ENCODE data around the gene MAGEA4.

The MAGEA4 gene

GRCh38 chrX:151912780-151913179 lies at the start of gene MAGEA4:
TSS of gene MAGEA4 (plus strand) at chrX:151912889. CDS start at chrX:151923665, 10,776 bp downstream.
- no peaks in the 10 kb centered on the region for H3K27me3 ChIP-seq (replicated peaks)
- H3K4me3 ChIP-seq (ENCODE audit: low read depth, low read length): no peak within 1 kb of the TSS
- no peak for TF ChIP-seq CTCF (IDR thresholded peaks at IDR 0.05; ENCODE audit: low read depth, low read length, missing control alignments)
- H3K27ac ChIP-seq: no peak within 1 kb of the TSS
- in situ Hi-C loops (cut with HindIII; ENCODE audit: low pct_ligation_motif_present, low sequenced_read_pairs): no loop called here
- DNase-seq: no peak
- no peaks in the 10 kb centered on the region for H3K36me3 ChIP-seq (replicated peaks)

- H3K4me3 ChIP-seq (ENCODE audit: low read depth, low read length): no peak overlapping the region
- H3K36me3 ChIP-seq (replicated peaks): no peaks in the 10 kb centered on the region
- H3K27ac ChIP-seq: peak overlapping the region; percentile 99
- in situ Hi-C loops (cut with HindIII; ENCODE audit: low pct_ligation_motif_present, low sequenced_read_pairs): no loop called here
- no peaks in the 10 kb centered on the region for H3K27me3 ChIP-seq (replicated peaks)
- peak; percentile 86 for DNase-seq
- no peak for TF ChIP-seq CTCF (IDR thresholded peaks at IDR 0.05; ENCODE audit: low read depth, low read length, missing control alignments)
Observed at GRCh38 chrX:151870602-151871001, 42.1 kb upstream of the MAGEA4 start.

GRCh38 chrX:151871244-151871643 lies 41.4 kb upstream of the MAGEA4 start:
- H3K36me3 ChIP-seq (replicated peaks): no peaks in the 10 kb centered on the region
- TF ChIP-seq CTCF (IDR thresholded peaks at IDR 0.05; ENCODE audit: low read depth, low read length, missing control alignments): no peak
- H3K4me3 ChIP-seq (ENCODE audit: low read depth, low read length): no peak overlapping the region
- peak overlapping the region; percentile 99 for H3K27ac ChIP-seq
- DNase-seq: peak; percentile 92
- in situ Hi-C loops (cut with HindIII; ENCODE audit: low pct_ligation_motif_present, low sequenced_read_pairs): no loop called here
- H3K27me3 ChIP-seq (replicated peaks): no peaks in the 10 kb centered on the region

GRCh38 chrX:151873096-151873495 lies 39.6 kb upstream of the MAGEA4 start:
- Histone ChIP-seq H3K27ac (no peak overlapping the region), H3K27me3 (replicated peaks) (no peaks in the 10 kb centered on the region), H3K36me3 (replicated peaks) (no peaks in the 10 kb centered on the region), H3K4me3 (ENCODE audit: low read depth, low read length) (no peak overlapping the region)
- no peak for DNase-seq
- in situ Hi-C loops (cut with HindIII; ENCODE audit: low pct_ligation_motif_present, low sequenced_read_pairs): no loop called here
- TF ChIP-seq CTCF (IDR thresholded peaks at IDR 0.05; ENCODE audit: low read depth, low read length, missing control alignments): no peak

GRCh38 chrX:151875270-151876026 lies 37.2 kb upstream of the MAGEA4 start:
- H3K27me3 ChIP-seq (replicated peaks): no peaks in the 10 kb centered on the region
- H3K36me3 ChIP-seq (replicated peaks): no peaks in the 10 kb centered on the region
- in situ Hi-C loops (cut with HindIII; ENCODE audit: low pct_ligation_motif_present, low sequenced_read_pairs): no loop called here
- H3K4me3 ChIP-seq (ENCODE audit: low read depth, low read length): no peak overlapping the region
- H3K27ac ChIP-seq: no peak overlapping the region
- no peak for DNase-seq
- no peak for TF ChIP-seq CTCF (IDR thresholded peaks at IDR 0.05; ENCODE audit: low read depth, low read length, missing control alignments)

GRCh38 chrX:151878574-151878973 lies 34.1 kb upstream of the MAGEA4 start:
- Histone ChIP-seq H3K27ac (no peak overlapping the region), H3K36me3 (replicated peaks) (no peaks in the 10 kb centered on the region), H3K27me3 (replicated peaks) (no peaks in the 10 kb centered on the region), H3K4me3 (ENCODE audit: low read depth, low read length) (no peak overlapping the region)
- in situ Hi-C loops (cut with HindIII; ENCODE audit: low pct_ligation_motif_present, low sequenced_read_pairs): no loop called here
- DNase-seq: no peak
- no peak for TF ChIP-seq CTCF (IDR thresholded peaks at IDR 0.05; ENCODE audit: low read depth, low read length, missing control alignments)
